Activated CD8-positive, alpha-beta memory T cell treated with anti-CD3 and anti-CD28 coated beads, Interleukin-2, amount 50 U/mL, for 24 hours (primary cell): Measurements from ENCODE around the gene RBFOX2.
"Not testable (repeated sequence)": the region's sequence is repeated elsewhere in the genome, so short reads cannot be mapped to it uniquely, and the experiment has no call there.

Source experiments
- DNase-seq: peaks from one replicate; pipeline ENCODE4 v3.0.0-alpha.2; 2020; ENCODE audit errors: extremely low read depth

RBFOX2 gene

DNA sequence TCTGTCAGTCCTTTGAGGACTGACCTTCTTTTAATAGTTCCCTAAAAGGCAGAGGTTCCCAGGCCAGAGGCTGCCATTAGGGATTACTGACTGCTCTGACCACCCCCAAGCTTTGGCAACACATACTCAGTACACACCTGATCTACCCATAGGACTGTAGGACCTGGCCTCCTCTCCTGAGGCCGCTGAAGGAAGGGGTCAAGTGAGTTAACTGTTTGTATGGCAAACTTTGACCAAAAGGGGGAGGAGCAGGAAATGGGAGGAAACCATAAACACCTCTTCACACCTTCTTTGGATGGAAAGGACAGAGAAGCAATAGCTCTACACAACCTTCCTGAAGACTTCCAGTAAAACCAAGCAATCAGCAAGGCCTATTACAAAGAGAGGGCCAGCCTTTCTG is 207.0 kb downstream of the RBFOX2 start:
- DNase-seq, result no peak

DNA sequence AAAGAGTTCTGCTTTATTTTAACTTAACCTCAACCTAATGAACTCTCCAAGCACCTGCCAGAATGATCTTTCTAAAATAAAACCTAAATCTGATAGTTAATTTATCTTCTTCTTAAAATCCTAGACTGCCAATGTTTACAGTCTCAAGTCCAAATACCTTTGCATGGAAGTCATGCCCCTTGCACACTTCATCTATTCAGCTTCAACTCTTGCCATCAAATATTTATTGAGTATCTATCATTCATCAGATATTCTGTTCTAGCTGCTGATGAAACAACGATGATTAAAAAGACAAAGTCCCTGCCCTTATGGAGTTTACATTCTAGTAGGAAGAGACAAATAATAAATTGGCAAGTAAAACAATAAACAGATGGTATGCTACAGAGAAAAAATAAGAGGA is 209.2 kb downstream of the RBFOX2 start:
- DNase-seq, result no peak

- no peak for DNase-seq
Observed at GRCh38 chr22:35818897-35819296, 209.7 kb downstream of the RBFOX2 start.

- no peak for DNase-seq
Observed at GRCh38 chr22:35812600-35812999, 216.0 kb downstream of the RBFOX2 start.

DNA sequence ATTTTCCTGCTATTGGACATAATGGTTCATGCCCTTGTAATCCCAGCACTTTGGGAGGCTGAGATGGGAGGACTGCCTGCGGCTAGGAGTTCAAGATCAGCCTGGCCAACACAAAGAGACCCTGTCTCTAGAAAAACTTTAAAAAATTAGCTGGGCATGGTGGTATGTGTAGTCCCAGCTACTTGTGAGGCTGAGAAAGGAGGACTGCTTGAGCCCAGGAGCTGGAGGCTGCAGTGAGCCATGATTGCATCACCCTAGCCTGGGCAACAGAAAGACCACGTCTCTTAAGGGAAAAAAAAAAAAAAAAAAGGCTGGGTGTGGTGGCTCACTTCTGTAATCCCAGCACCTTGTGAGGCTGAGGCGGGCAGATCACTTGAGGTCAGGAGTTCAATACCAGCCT is 217.0 kb downstream of the RBFOX2 start:
- DNase-seq, result no peak

- no peak for DNase-seq
Observed at GRCh38 chr22:35809816-35810215, 218.8 kb downstream of the RBFOX2 start.

DNA sequence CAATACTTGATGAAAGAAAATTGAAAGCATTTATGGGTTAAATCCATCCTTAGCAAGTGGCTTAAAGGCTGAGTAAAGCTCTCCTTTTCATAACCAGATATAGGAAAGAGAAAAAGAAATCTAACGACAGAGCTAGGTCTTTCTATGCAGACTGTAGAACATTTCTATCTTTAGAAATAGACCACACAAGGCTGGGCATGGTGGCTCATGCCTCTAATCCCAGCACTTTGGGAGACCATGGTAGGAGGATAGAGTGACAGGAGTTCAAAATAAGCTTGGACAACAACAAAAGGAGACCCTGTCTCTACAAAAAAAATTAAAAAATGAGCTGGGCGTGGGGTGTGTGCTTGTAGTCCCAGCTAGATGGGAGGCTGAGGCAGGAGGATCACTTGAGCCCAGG is 220.2 kb downstream of the RBFOX2 start:
- DNase-seq, result no peak

GRCh38 chr22:35806668-35807067 is 222.0 kb downstream of the RBFOX2 start:
- DNase-seq, result not testable (repeated sequence)

GRCh38 chr22:35805466-35805865 is 223.2 kb downstream of the RBFOX2 start:
- no peak for DNase-seq

GRCh38 chr22:35804421-35804820 is 224.2 kb downstream of the RBFOX2 start:
- DNase-seq, result no peak

GRCh38 chr22:35802885-35803284 is 225.7 kb downstream of the RBFOX2 start:
- no peak for DNase-seq

- DNase-seq, result not testable (repeated sequence)
Observed at GRCh38 chr22:35801301-35801700, 227.3 kb downstream of the RBFOX2 start.

GRCh38 chr22:35799150-35799549 is 229.5 kb downstream of the RBFOX2 start:
- no peak for DNase-seq

GRCh38 chr22:35797411-35797810 is 231.2 kb downstream of the RBFOX2 start:
- DNase-seq, result no peak

- no peak for DNase-seq
Observed at GRCh38 chr22:35795476-35795875, 233.1 kb downstream of the RBFOX2 start.

DNA sequence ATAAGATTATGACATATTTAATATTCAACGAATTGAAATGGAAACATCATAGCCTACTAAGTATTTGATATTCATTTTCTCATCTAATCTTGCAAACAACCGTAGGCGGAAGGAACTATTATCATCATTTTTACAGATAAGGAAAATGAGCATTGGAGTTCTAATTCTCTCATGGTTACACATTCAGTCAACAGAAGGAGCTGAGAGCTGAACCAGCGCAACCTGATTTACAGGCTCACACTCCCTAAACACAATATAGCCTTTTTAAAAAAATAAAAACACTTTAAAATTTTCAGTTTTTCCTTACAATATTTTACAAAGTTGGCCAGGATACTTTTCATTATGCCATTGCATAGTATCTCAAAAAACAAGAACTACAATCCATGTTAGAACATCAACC is 236.1 kb downstream of the RBFOX2 start:
- DNase-seq, result no peak

- DNase-seq, result not testable (repeated sequence)
Observed at GRCh38 chr22:35791788-35792187, 236.8 kb downstream of the RBFOX2 start.

GRCh38 chr22:35785181-35785923 is 243.3 kb downstream of the RBFOX2 start:
- no peak for DNase-seq

DNA sequence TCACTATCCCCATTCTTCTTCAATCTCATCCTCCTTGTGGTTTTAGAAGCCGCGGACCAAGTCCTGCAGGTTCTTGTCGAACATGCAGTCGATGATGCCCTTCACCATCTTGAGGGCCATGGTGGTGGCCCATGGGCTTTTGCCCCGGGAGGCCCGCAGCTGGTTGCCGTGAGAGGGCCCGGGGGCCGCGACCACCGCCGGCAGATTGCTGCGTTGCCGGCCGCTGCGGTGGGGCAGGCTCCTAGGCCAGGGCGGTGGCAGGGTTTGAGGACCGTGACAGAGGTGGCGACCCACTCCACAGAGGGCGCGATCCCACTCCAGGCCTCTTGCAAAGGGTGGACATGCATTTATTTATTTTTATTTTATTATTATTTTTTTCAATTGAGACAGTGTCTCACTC is 244.0 kb downstream of the RBFOX2 start:
- DNase-seq, result no peak

GRCh38 chr22:35783943-35784614 is 244.5 kb downstream of the RBFOX2 start:
- DNase-seq, result no peak

- no peak for DNase-seq
Observed at GRCh38 chr22:35782504-35782903, 246.1 kb downstream of the RBFOX2 start.

GRCh38 chr22:35781898-35782297 is 246.7 kb downstream of the RBFOX2 start:
- no peak for DNase-seq

GRCh38 chr22:35777335-35777975 is 251.2 kb downstream of the RBFOX2 start:
- DNase-seq, result no peak
